Thoracic aorta (tissue), 2 donors: ENCODE data around the gene SLC23A2. TPM values are rescaled to one million over a fixed set of nuclear protein-coding genes. Genes with fewer than 3 reads are reported as not detected.

ENCODE experiments used
- ATAC-seq: fragments of 150-250 bp; one replicate; pipeline ENCODE4 v1.8.0; 2017; ENCODE audit warnings: low read depth; ENCODE audit not compliant: insufficient number of reproducible peaks, low FRiP score
- DNase-seq: peaks from one replicate; pipeline ENCODE4 v3.0.0-alpha.2; 2020; ENCODE audit warnings: low spot score
- H3K27ac ChIP-seq, 2 donors: fragments of 200-600 bp; sonication (generic); 1 replicate in 1 of 2; 2 replicates in 1 of 2; pipeline ENCODE4 v1.5.1; 2016; ENCODE audit warnings: mild to moderate bottlenecking in 2 of 2, moderate library complexity in 2 of 2
- H3K27me3 ChIP-seq: fragments of 200-600 bp; sonication (generic); replicated peaks from 2 replicates; pipeline ENCODE4 v1.6.0; 2016; ENCODE audit warnings: mild to moderate bottlenecking; ENCODE audit not compliant: insufficient read depth
- H3K36me3 ChIP-seq: fragments of 200-600 bp; sonication (generic); one replicate; pipeline ENCODE4 v1.5.1; 2016
- H3K4me1 ChIP-seq, 2 donors: fragments of 200-600 bp; sonication (generic); 1 replicate in 1 of 2; 2 replicates in 1 of 2; pipeline versions ENCODE4 v1.5.1 to v1.6.0; 2016; ENCODE audit warnings: low read depth in 2 of 2, mild to moderate bottlenecking in 1 of 2; ENCODE audit not compliant: control insufficient read depth in 1 of 2
- H3K4me3 ChIP-seq: fragments of 200-600 bp; sonication (generic); 2 replicates; pipeline ENCODE4 v1.5.1; 2016; ENCODE audit warnings: mild to moderate bottlenecking
- H3K9me3 ChIP-seq: fragments of 200-600 bp; sonication (generic); 2 replicates; pipeline ENCODE4 v1.5.1; 2016
- CTCF ChIP-seq: fragments of 200-600 bp; sonication (generic); IDR thresholded peaks from one replicate; pipeline ENCODE4 v1.5.1; 2019; ENCODE audit warnings: antibody characterized with exemption
- total RNA-seq, 2 donors: library from RNA; depleted of rRNA; stranded (reverse); fragments of >200 nt; gene quantifications; one replicate each; pipeline versions ENCODE4 v1.1.0 to v1.2.3, GENCODE V29; 2016

Gene SLC23A2
- total RNA-seq, 2 donors from 2014 or later = 32.1 to 51.9 TPM

- Histone ChIP-seq H3K27me3 (no peaks in the 10 kb centered on the region), H3K9me3 (no peaks in the 10 kb centered on the region), H3K27ac (no peak overlapping the region), H3K4me3 (no peak overlapping the region), H3K4me1 (peaks cover 6 to 29% of the 10 kb centered on the region in 2 donors), H3K36me3 (no peaks in the 10 kb centered on the region)
- ATAC-seq (no peak), DNase-seq (no peak)
- no peak for TF ChIP-seq CTCF
Observed at GRCh38 chr20:4947817-4948559, 53.3 kb downstream of the SLC23A2 start.

DNA sequence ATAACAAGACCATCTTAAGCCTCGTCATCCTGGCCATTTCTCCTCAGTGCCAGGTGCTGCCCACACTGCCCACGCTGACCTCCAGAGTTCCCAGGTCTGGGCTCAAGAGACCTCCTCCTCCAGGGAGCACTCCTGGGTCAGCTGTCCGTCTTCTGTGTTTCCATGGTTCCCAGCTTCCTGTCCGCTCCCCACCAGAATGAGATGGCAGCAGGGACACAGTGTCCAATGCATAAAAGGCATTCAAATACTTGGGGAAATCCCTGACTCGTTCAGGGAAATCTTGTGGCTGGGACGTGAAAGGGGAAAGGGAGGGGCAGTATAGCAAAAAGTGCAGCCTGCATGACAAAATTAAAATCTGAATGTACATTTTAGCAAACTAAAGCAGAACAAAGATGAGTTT, 54.3 kb downstream of the SLC23A2 start:
- no peak overlapping the region for H3K4me3 ChIP-seq
- H3K27me3 ChIP-seq = no peaks in the 10 kb centered on the region
- TF ChIP-seq CTCF = no peak
- no peaks in the 10 kb centered on the region for H3K9me3 ChIP-seq
- H3K4me1 ChIP-seq = peaks cover 7 to 29% of the 10 kb centered on the region in 2 donors
- H3K27ac ChIP-seq = no peak overlapping the region
- no peaks in the 10 kb centered on the region for H3K36me3 ChIP-seq
- DNase-seq (no peak), ATAC-seq (no peak)

DNA sequence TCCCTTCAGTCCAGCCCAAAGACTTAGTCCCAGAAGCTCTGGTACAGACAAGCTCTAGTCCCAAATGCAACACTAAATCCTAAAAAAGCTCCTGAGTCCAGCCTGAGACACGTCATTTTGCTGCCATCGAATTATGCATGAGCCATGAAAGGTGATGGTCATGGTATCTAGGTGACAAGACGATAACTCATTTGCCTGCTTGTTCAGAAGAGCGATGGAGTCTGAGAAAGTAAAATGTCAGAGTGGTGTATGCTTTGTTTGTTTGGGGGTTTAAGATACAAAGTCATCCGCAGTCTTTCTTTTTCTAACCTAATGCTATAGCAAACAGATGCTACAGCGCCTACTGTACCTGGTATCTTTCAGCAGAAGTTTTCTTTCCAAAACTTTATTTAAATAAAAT, 54.7 kb downstream of the SLC23A2 start:
- Histone ChIP-seq H3K4me1 (peaks cover 10 to 27% of the 10 kb centered on the region in 2 donors), H3K9me3 (no peaks in the 10 kb centered on the region), H3K4me3 (no peak overlapping the region), H3K27ac (no peak overlapping the region), H3K27me3 (no peaks in the 10 kb centered on the region), H3K36me3 (no peaks in the 10 kb centered on the region)
- DNase-seq (no peak), ATAC-seq (no peak)
- TF ChIP-seq CTCF = no peak

DNA sequence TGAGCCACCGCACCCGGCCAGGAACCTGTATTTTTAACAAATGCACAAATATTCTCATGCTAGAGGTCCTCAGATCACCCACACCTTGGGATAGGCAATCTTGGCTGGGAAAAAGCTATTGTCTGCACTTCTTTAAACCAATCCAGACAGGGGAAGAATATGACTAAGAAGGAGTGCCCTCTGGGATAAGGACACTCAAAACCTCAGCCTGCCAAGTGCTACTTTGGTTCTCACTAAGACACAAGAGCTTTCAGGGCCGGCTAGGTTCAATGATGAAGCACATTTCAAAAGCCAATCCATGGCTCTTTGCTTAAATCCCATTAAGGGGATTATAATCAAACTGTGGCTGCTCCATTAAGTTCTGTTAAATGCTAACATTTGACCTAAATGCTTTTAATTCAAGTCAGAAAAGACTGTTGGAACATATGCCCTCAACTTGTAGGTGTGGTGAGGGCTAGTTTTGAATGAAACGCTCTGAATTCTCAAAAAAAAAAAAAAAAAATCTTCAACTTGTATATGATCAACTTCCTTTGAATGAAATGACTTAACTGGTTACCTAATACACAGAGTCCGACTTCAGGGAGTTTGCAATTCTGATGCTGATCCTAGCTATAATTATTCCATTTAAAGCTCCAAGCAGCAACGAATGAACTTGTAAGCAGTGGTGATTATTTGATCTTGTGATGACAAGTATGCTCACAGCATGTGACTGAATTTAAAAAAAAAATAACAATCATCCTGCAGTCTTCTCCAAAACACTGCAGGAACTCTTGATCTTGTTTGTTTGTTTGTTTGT, 56.6 kb downstream of the SLC23A2 start:
- Histone ChIP-seq H3K36me3 (no peaks in the 10 kb centered on the region), H3K9me3 (no peaks in the 10 kb centered on the region), H3K4me1 (peaks cover 4 to 9% of the 10 kb centered on the region in 2 donors), H3K27ac (no peak overlapping the region), H3K27me3 (no peaks in the 10 kb centered on the region), H3K4me3 (no peak overlapping the region)
- TF ChIP-seq CTCF = no peak
- DNase-seq (no peak), ATAC-seq (no peak)

DNA sequence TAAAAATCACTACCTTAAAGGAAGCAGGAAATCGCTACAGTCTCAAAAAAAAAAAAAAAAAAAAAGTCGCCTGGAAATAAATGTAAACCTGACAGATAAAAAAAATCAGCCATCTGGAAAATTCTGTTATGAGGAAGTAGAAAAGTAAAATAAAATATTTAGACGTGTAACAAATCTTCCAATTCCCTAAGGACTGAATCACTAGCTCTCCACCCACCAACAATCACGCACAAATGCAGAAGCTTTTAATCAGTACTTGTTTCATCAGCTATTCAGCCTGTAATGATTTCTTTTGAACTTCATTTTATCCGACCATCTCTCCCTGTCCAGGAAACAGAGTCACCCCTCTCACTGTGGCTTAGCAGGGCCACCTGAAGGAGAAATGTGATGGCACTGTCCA, 59.0 kb downstream of the SLC23A2 start:
- H3K27me3 ChIP-seq = no peaks in the 10 kb centered on the region
- H3K27ac ChIP-seq = no peak overlapping the region
- no peak for ATAC-seq
- no peaks in the 10 kb centered on the region for H3K9me3 ChIP-seq
- H3K4me1 ChIP-seq = peaks cover 10 to 21% of the 10 kb centered on the region in 2 donors
- no peak for DNase-seq
- TF ChIP-seq CTCF = no peak
- no peak overlapping the region for H3K4me3 ChIP-seq
- H3K36me3 ChIP-seq = no peaks in the 10 kb centered on the region
